ENCODE data around the gene OPCML. TPM values are rescaled to one million over a fixed set of nuclear protein-coding genes. Genes with fewer than 3 reads are reported as not detected.

OPCML gene
- total RNA-seq, 1 experiment from 2014 or later = 0.94 TPM

DNA sequence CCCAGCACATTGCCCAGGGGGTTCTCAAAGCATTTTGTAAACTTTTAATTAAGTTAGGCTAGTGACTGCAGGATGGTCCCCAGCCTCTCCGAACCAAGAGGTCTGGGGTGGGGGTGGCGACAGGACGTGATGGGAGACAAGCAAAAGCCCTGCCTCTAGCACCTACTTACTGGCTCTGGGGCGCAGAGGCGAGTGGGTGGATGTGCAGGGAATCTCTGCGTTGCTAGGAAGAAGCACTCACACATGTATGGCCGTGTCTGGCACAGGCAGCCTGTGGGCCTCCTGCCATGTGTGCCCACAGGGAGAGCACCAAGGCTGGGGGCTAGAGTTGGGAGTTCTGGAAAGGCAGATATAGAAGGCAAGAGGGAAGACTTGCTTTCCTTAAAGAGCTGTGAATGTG is 6.3 kb downstream of the OPCML start:
- H2BK12ac ChIP-seq (ENCODE audit: insufficient read length, low read depth, low read length) = no peak overlapping the region
- no peak overlapping the region for H3K4me2 ChIP-seq (ENCODE audit: insufficient read depth, insufficient read length, low read length)
- no peak overlapping the region for H3K56ac ChIP-seq (ENCODE audit: insufficient read length, low read depth, low read length)
- Mint-ChIP-seq H3K36me3 (ENCODE audit: insufficient read depth in 1 of 3, low read depth in 3 of 3) (peaks cover 0 to 4% (median 0%) of the 10 kb centered on the region in 3 experiments; a peak in 2 of 7 replicates), H3K9me3 (no peaks in the 10 kb centered on the region), H3K27ac (no peak overlapping the region), H3K4me3 (no peak overlapping the region), H3K27me3 (ENCODE audit: low read depth) (peaks cover 11% of the 10 kb centered on the region), H3K4me1 (peaks cover 29 to 33% of the 10 kb centered on the region in 2 experiments)
- H4K91ac ChIP-seq (ENCODE audit: insufficient read length, low read depth, low read length) = no peak overlapping the region
- no peak for TF ChIP-seq CTCF (conservative IDR thresholded peaks at IDR 0.05)
- H4K20me1 ChIP-seq (ENCODE audit: control insufficient read depth, insufficient read depth, insufficient read length) = no peaks in the 10 kb centered on the region
- H2AFZ ChIP-seq (ENCODE audit: low read length) = no peak overlapping the region
- H4K8ac ChIP-seq (replicated peaks; ENCODE audit: insufficient read length, low read depth, low read length) = no peak overlapping the region
- H2BK120ac ChIP-seq (ENCODE audit: low read depth, low read length, poor library complexity, severe bottlenecking) = no peak overlapping the region
- no peak overlapping the region for H3K18ac ChIP-seq (ENCODE audit: insufficient read length, low read depth, low read length)
- no CpG with 5 or more reads among the region's 7 CpGs for WGBS (ENCODE audit: extremely low coverage, insufficient read length, low lambda C conversion rate)
- H3K14ac ChIP-seq (ENCODE audit: insufficient read depth, low read length) = no peak overlapping the region
- no peak overlapping the region for H2BK5ac ChIP-seq (ENCODE audit: insufficient read length, low read length)
- no peak overlapping the region for H3K23ac ChIP-seq (ENCODE audit: insufficient read length, low read depth, low read length)
- no peaks in the 10 kb centered on the region for H3K79me1 ChIP-seq (ENCODE audit: insufficient read depth, low read depth, low read length, poor library complexity, severe bottlenecking)
- H2AK5ac ChIP-seq (ENCODE audit: insufficient read length, low read length) = no peak overlapping the region
- peaks cover 9% of the 10 kb centered on the region for H3K23me2 ChIP-seq (ENCODE audit: insufficient read length, low read depth, low read length, poor library complexity, severe bottlenecking)
- H3T11ph ChIP-seq (ENCODE audit: low read length) = no peak overlapping the region
- no peak overlapping the region for H2BK15ac ChIP-seq (ENCODE audit: low read depth, low read length)
- H2BK20ac ChIP-seq (ENCODE audit: low read depth, low read length, poor library complexity, severe bottlenecking) = no peak overlapping the region
- H4K5ac ChIP-seq (ENCODE audit: insufficient read length, low read depth, low read length) = no peak overlapping the region
- H3K4me1 ChIP-seq (ENCODE audit: insufficient read depth, low read length) = peaks cover 9% of the 10 kb centered on the region
- H3K79me2 ChIP-seq (ENCODE audit: insufficient read depth, low read length) = no peaks in the 10 kb centered on the region
- no peak overlapping the region for H3K9ac ChIP-seq (ENCODE audit: extremely low read depth, insufficient read length, low read length)
- H3K9me3 ChIP-seq (ENCODE audit: control insufficient read depth, low read depth, low read length) = no peaks in the 10 kb centered on the region
- no peak overlapping the region for H3K4ac ChIP-seq (ENCODE audit: low read depth, low read length)
- no peaks in the 10 kb centered on the region for H3K27me3 ChIP-seq (ENCODE audit: insufficient read depth, low read length)
- DNase-seq = no peak
- no peak overlapping the region for H3K27ac ChIP-seq (ENCODE audit: insufficient read length, low read depth, low read length)

Data from H9 (cell line).